ENCODE results near the gene ACCS.

Gene ACCS

GRCh38 chr11:44049832-44050231 is 16.2 kb upstream of the ACCS start (continued):
- TF ChIP-seq ZSCAN23 (tag by site-specific recombination; IDR thresholded peaks at IDR 0.05): no peak

- no peak overlapping the region for H3K4me3 ChIP-seq (ENCODE audit: low read depth, low read length)
- no peak overlapping the region for H3K27ac ChIP-seq (ENCODE audit: extremely low read depth, low read depth, low read length)
- H3K4me1 ChIP-seq (ENCODE audit: control insufficient read depth, insufficient read depth, low read length): no peaks in the 10 kb centered on the region
- ChIA-PET CTCF (no interaction called here), POLR2A (no interaction called here)
- TF ChIP-seq ZBTB7A (tag by site-specific recombination; IDR thresholded peaks at IDR 0.05; ENCODE audit: low read depth): no peak
- TF ChIP-seq ZBTB20 (tag by site-specific recombination; IDR thresholded peaks at IDR 0.05): no peak
- no peak for TF ChIP-seq ZNF2 (tag by site-specific recombination; IDR thresholded peaks at IDR 0.05)
- TF ChIP-seq ZNF362 (tag by site-specific recombination; IDR thresholded peaks at IDR 0.05): no peak
- TF ChIP-seq YY2 (tag by site-specific recombination; IDR thresholded peaks at IDR 0.05): no peak
- no peak for TF ChIP-seq INSM2 (tag by site-specific recombination; IDR thresholded peaks at IDR 0.05)
- TF ChIP-seq ZNF777 (tag by site-specific recombination; IDR thresholded peaks at IDR 0.05; ENCODE audit: borderline replicate concordance): no peak
- no peak for TF ChIP-seq ZNF175 (tag by site-specific recombination; IDR thresholded peaks at IDR 0.05)
- TF ChIP-seq HOXD13 (CRISPR knock-in tag; IDR thresholded peaks at IDR 0.05; ENCODE audit: borderline replicate concordance): no peak
- no peak for TF ChIP-seq ZNF658 (tag by site-specific recombination; IDR thresholded peaks at IDR 0.05)
- no peak for TF ChIP-seq ZNF776 (tag by site-specific recombination; IDR thresholded peaks at IDR 0.05; ENCODE audit: borderline replicate concordance)
- TF ChIP-seq PATZ1 (tag by site-specific recombination; IDR thresholded peaks at IDR 0.05): no peak
- no peak for TF ChIP-seq ZNF670 (tag by site-specific recombination; IDR thresholded peaks at IDR 0.05; ENCODE audit: low read depth)
- H3K9me3 ChIP-seq (ENCODE audit: control insufficient read depth, insufficient read depth, low read depth, low read length): no peaks in the 10 kb centered on the region
- H3K36me3 ChIP-seq (ENCODE audit: control insufficient read depth in 2 of 2, insufficient read depth in 1 of 2, low read length in 2 of 2): no peaks in the 10 kb centered on the region
These were observed 14.9 kb upstream of the ACCS start for GRCh38 chr11:44051171-44051570.

- Histone ChIP-seq H3K9me3 (ENCODE audit: control insufficient read depth, insufficient read depth, low read depth, low read length) (no peaks in the 10 kb centered on the region), H3K27ac (ENCODE audit: extremely low read depth, low read depth, low read length) (no peak overlapping the region), H3K4me3 (ENCODE audit: low read depth, low read length) (no peak overlapping the region), H3K36me3 (ENCODE audit: control insufficient read depth in 2 of 2, insufficient read depth in 1 of 2, low read length in 2 of 2) (no peaks in the 10 kb centered on the region), H3K4me1 (ENCODE audit: control insufficient read depth, insufficient read depth, low read length) (no peaks in the 10 kb centered on the region)
- ChIA-PET POLR2A (no interaction called here), CTCF (interaction anchor here (0.6 to 1.3 kb wide), 4 partner anchors 69 to 558 kb away, joined by 3 to 4 read pairs (median 3); no protein-coding TSS in a partner anchor)
- TF ChIP-seq ZSCAN30 (tag by site-specific recombination; IDR thresholded peaks at IDR 0.05): no peak
- TF ChIP-seq ZNF239 (tag by site-specific recombination; IDR thresholded peaks at IDR 0.05): no peak
- no peak for TF ChIP-seq SCRT2 (tag by site-specific recombination; IDR thresholded peaks at IDR 0.05)
- TF ChIP-seq ZNF501 (tag by site-specific recombination; IDR thresholded peaks at IDR 0.05): no peak
- no peak for TF ChIP-seq YY2 (tag by site-specific recombination; IDR thresholded peaks at IDR 0.05)
- TF ChIP-seq ZNF214 (tag by site-specific recombination; IDR thresholded peaks at IDR 0.05; ENCODE audit: borderline replicate concordance): no peak
- TF ChIP-seq ZNF585B (tag by site-specific recombination; IDR thresholded peaks at IDR 0.05): no peak
- TF ChIP-seq ZSCAN4 (tag by site-specific recombination; IDR thresholded peaks at IDR 0.05): no peak
- TF ChIP-seq GLI4 (tag by site-specific recombination; IDR thresholded peaks at IDR 0.05): no peak
- no peak for TF ChIP-seq ZNF549 (tag by site-specific recombination; IDR thresholded peaks at IDR 0.05)
- no peak for TF ChIP-seq ZNF280C (tag by site-specific recombination; IDR thresholded peaks at IDR 0.05)
- TF ChIP-seq ZNF248 (tag by site-specific recombination; IDR thresholded peaks at IDR 0.05): no peak
- no peak for TF ChIP-seq ZNF692 (tag by site-specific recombination; IDR thresholded peaks at IDR 0.05)
These were observed 8.7 kb upstream of the ACCS start for GRCh38 chr11:44057340-44057739.

All from HEK293 (cell line).